GM23248 (cell line): ENCODE results near the gene FAM219A.

Experiments used
- EZH2 ChIP-seq: fragments of 200-600 bp; sonication (generic); IDR thresholded peaks from 2 replicates; pipeline ENCODE4 v1.6.1; 2018; ENCODE audit warnings: antibody characterized with exemption, mild to moderate bottlenecking; ENCODE audit not compliant: insufficient read depth, poor library complexity, severe bottlenecking
- EZH2phosphoT487 ChIP-seq: fragments of 200-600 bp; sonication (generic); IDR thresholded peaks from 2 replicates; pipeline ENCODE4 v1.6.1; 2018; ENCODE audit warnings: antibody characterized with exemption, moderate library complexity, mild to moderate bottlenecking, low read depth; ENCODE audit not compliant: insufficient read depth

GRCh38 chr9:34376596-34377403 is 81.6 kb downstream of the FAM219A start, which contains the start of gene MYORG:
- TF ChIP-seq EZH2 (no peak), EZH2phosphoT487 (no peak)
